ENCODE results near the gene STX8.

STX8 gene

GRCh38 chr17:9521062-9521461 lies 54.6 kb downstream of the STX8 start:
- H3K4me3 ChIP-seq (ENCODE audit: low read depth, low read length), result no peak overlapping the region
- TF ChIP-seq CTCF (IDR thresholded peaks at IDR 0.05; ENCODE audit: low read depth, low read length), result no peak

GRCh38 chr17:9520649-9521048 lies 55.0 kb downstream of the STX8 start:
- no peak overlapping the region for H3K4me3 ChIP-seq (ENCODE audit: low read depth, low read length)

GRCh38 chr17:9519583-9520272 lies 55.9 kb downstream of the STX8 start:
- TF ChIP-seq CTCF (IDR thresholded peaks at IDR 0.05; ENCODE audit: low read depth, low read length), result no peak

More at GRCh38 chr17:9520649-9521048, 55.0 kb downstream of the STX8 start:
- no peak for TF ChIP-seq CTCF (IDR thresholded peaks at IDR 0.05; ENCODE audit: low read depth, low read length)

GRCh38 chr17:9517396-9517795 lies 58.2 kb downstream of the STX8 start:
- no peak for TF ChIP-seq CTCF (IDR thresholded peaks at IDR 0.05; ENCODE audit: low read depth, low read length)
- H3K4me3 ChIP-seq (ENCODE audit: low read depth, low read length), result no peak overlapping the region

More at GRCh38 chr17:9519583-9520272, 55.9 kb downstream of the STX8 start:
- H3K4me3 ChIP-seq (ENCODE audit: low read depth, low read length), result no peak overlapping the region

GRCh38 chr17:9513266-9513665 lies 62.4 kb downstream of the STX8 start:
- no peak overlapping the region for H3K4me3 ChIP-seq (ENCODE audit: low read depth, low read length)
- TF ChIP-seq CTCF (IDR thresholded peaks at IDR 0.05; ENCODE audit: low read depth, low read length), result no peak

GRCh38 chr17:9512323-9513168 lies 63.1 kb downstream of the STX8 start:
- H3K4me3 ChIP-seq (ENCODE audit: low read depth, low read length), result no peak overlapping the region
- TF ChIP-seq CTCF (IDR thresholded peaks at IDR 0.05; ENCODE audit: low read depth, low read length), result no peak

- H3K4me3 ChIP-seq (ENCODE audit: low read depth, low read length), result no peak overlapping the region
- TF ChIP-seq CTCF (IDR thresholded peaks at IDR 0.05; ENCODE audit: low read depth, low read length), result no peak
Measured at GRCh38 chr17:9509236-9509816, 66.3 kb downstream of the STX8 start.
